Skeletal muscle cell (primary cell): Measurements from ENCODE around the gene RALA.
"Not testable (repeated sequence)": the region's sequence is repeated elsewhere in the genome, so short reads cannot be mapped to it uniquely, and the experiment has no call there.

Experiments
- DNase-seq: peaks from one replicate; pipeline ENCODE4 v3.0.0-alpha.2; 2010; ENCODE audit warnings: low read depth
- H3K4me3 ChIP-seq: 2 replicates; pipeline ENCODE4 v1.5.1; 2011; ENCODE audit warnings: low read depth, mild to moderate bottlenecking, control low read depth, low read length, moderate library complexity

Gene RALA

GRCh38 chr7:39637400-39637799, 14.0 kb downstream of the RALA start:
- no peak for DNase-seq
- H3K4me3 ChIP-seq = no peak overlapping the region

GRCh38 chr7:39637963-39638485, 14.7 kb downstream of the RALA start:
- no peak overlapping the region for H3K4me3 ChIP-seq
- no peak for DNase-seq

GRCh38 chr7:39642896-39643295, 19.5 kb downstream of the RALA start:
- DNase-seq = no peak

GRCh38 chr7:39644170-39644569, 20.8 kb downstream of the RALA start:
- no peak for DNase-seq
- no peak overlapping the region for H3K4me3 ChIP-seq

More at GRCh38 chr7:39642896-39643295, 19.5 kb downstream of the RALA start:
- H3K4me3 ChIP-seq = no peak overlapping the region

GRCh38 chr7:39645482-39646407, 22.4 kb downstream of the RALA start:
- DNase-seq = no peak

GRCh38 chr7:39647816-39648215, 24.4 kb downstream of the RALA start:
- DNase-seq = no peak
- H3K4me3 ChIP-seq = no peak overlapping the region

More at GRCh38 chr7:39645482-39646407, 22.4 kb downstream of the RALA start:
- H3K4me3 ChIP-seq = no peak overlapping the region

- DNase-seq = peak; percentile 39
Measured at GRCh38 chr7:39650676-39651075, 27.3 kb downstream of the RALA start.

GRCh38 chr7:39651265-39651664, 27.9 kb downstream of the RALA start:
- H3K4me3 ChIP-seq = no peak overlapping the region
- no peak for DNase-seq

More at GRCh38 chr7:39650676-39651075, 27.3 kb downstream of the RALA start:
- H3K4me3 ChIP-seq = no peak overlapping the region

GRCh38 chr7:39656415-39656814, 33.0 kb downstream of the RALA start:
- DNase-seq = no peak

GRCh38 chr7:39659356-39660013, 36.1 kb downstream of the RALA start:
- DNase-seq = no peak
- no peak overlapping the region for H3K4me3 ChIP-seq

More at GRCh38 chr7:39656415-39656814, 33.0 kb downstream of the RALA start:
- H3K4me3 ChIP-seq = no peak overlapping the region

GRCh38 chr7:39661960-39662359, 38.6 kb downstream of the RALA start:
- H3K4me3 ChIP-seq = no peak overlapping the region
- no peak for DNase-seq

GRCh38 chr7:39663263-39663662, 39.9 kb downstream of the RALA start:
- H3K4me3 ChIP-seq = no peak overlapping the region
- DNase-seq = no peak

- DNase-seq = no peak
- H3K4me3 ChIP-seq = no peak overlapping the region
Measured at GRCh38 chr7:39664057-39664456, 40.7 kb downstream of the RALA start.

GRCh38 chr7:39664585-39664984, 41.2 kb downstream of the RALA start:
- no peak for DNase-seq
- H3K4me3 ChIP-seq = no peak overlapping the region

GRCh38 chr7:39666562-39666961, 43.2 kb downstream of the RALA start:
- DNase-seq = no peak
- H3K4me3 ChIP-seq = no peak overlapping the region

GRCh38 chr7:39667341-39667923, 44.1 kb downstream of the RALA start:
- peak; percentile 58 for DNase-seq
- no peak overlapping the region for H3K4me3 ChIP-seq

GRCh38 chr7:39668280-39668679, 44.9 kb downstream of the RALA start:
- not testable (repeated sequence) for DNase-seq

GRCh38 chr7:39670052-39670451, 46.7 kb downstream of the RALA start:
- no peak overlapping the region for H3K4me3 ChIP-seq
- DNase-seq = no peak

More at GRCh38 chr7:39668280-39668679, 44.9 kb downstream of the RALA start:
- H3K4me3 ChIP-seq = not testable (repeated sequence)

- no peak for DNase-seq
- H3K4me3 ChIP-seq = no peak overlapping the region
Measured at GRCh38 chr7:39670934-39671333, 47.6 kb downstream of the RALA start.

- DNase-seq = no peak
- no peak overlapping the region for H3K4me3 ChIP-seq
Measured at GRCh38 chr7:39672176-39672575, 48.8 kb downstream of the RALA start.
